ENCODE data around the gene LTBP2. TPM values are rescaled to one million over a fixed set of nuclear protein-coding genes. Genes with fewer than 3 reads are reported as not detected.

LTBP2 gene
- polyA plus RNA-seq, 1 donor from 2014 or later = 0.33 TPM

- no peaks in the 10 kb centered on the region for H4K20me1 ChIP-seq (ENCODE audit: insufficient read depth)
- H3K36me3 ChIP-seq (ENCODE audit: insufficient read depth, low read length) = no peaks in the 10 kb centered on the region
- H3K27me3 ChIP-seq (ENCODE audit: insufficient read depth, low read depth, low read length) = no peaks in the 10 kb centered on the region
- no peak overlapping the region for H2AFZ ChIP-seq (ENCODE audit: low read depth, low read length)
- no peak overlapping the region for H3K27ac ChIP-seq (ENCODE audit: low read length)
- H3K9me2 ChIP-seq (ENCODE audit: insufficient read depth, low read length) = no peaks in the 10 kb centered on the region
- no peaks in the 10 kb centered on the region for H3F3A ChIP-seq (ENCODE audit: insufficient read depth, low read length, poor library complexity, severe bottlenecking)
- TF ChIP-seq EZH2 (IDR thresholded peaks at IDR 0.05; ENCODE audit: borderline replicate concordance, insufficient read depth, low read length, poor library complexity, severe bottlenecking) (no peak), TAF1 (IDR thresholded peaks at IDR 0.05; ENCODE audit: low read depth) (no peak), POLR2AphosphoS5 (IDR thresholded peaks at IDR 0.05) (no peak), SMC3 (conservative IDR thresholded peaks at IDR 0.05; ENCODE audit: poor library complexity) (no peak), REST (IDR thresholded peaks at IDR 0.05; ENCODE audit: borderline replicate concordance) (no peak), RAD21 (conservative IDR thresholded peaks at IDR 0.05) (no peak), CTCF (IDR thresholded peaks at IDR 0.05; ENCODE audit: poor library complexity, severe bottlenecking) (no peak), MXI1 (conservative IDR thresholded peaks at IDR 0.05; ENCODE audit: poor library complexity, severe bottlenecking) (no peak), EP300 (conservative IDR thresholded peaks at IDR 0.05; ENCODE audit: poor library complexity, severe bottlenecking) (no peak)
- no peak overlapping the region for H3K4me2 ChIP-seq (ENCODE audit: low read length)
- H3K79me2 ChIP-seq (replicated peaks; ENCODE audit: insufficient read depth, low read length) = no peaks in the 10 kb centered on the region
- no peak overlapping the region for H3K4me3 ChIP-seq (ENCODE audit: low read length)
- no peak overlapping the region for H3K9ac ChIP-seq (ENCODE audit: low read length)
- no peaks in the 10 kb centered on the region for H3K9me3 ChIP-seq (ENCODE audit: low read length)
These were observed 35.1 kb upstream of the LTBP2 start for GRCh38 chr14:74647061-74647677.

GRCh38 chr14:74645756-74646470 is 33.9 kb upstream of the LTBP2 start:
- H3K9me2 ChIP-seq (ENCODE audit: insufficient read depth, low read length) = no peaks in the 10 kb centered on the region
- no peak overlapping the region for H3K4me2 ChIP-seq (ENCODE audit: low read length)

More at GRCh38 chr14:74645756-74646470, 33.9 kb upstream of the LTBP2 start:
- no peak overlapping the region for H3K4me3 ChIP-seq (ENCODE audit: low read length)
- no peaks in the 10 kb centered on the region for H3K36me3 ChIP-seq (ENCODE audit: insufficient read depth, low read length)
- no peaks in the 10 kb centered on the region for H3K79me2 ChIP-seq (replicated peaks; ENCODE audit: insufficient read depth, low read length)
- no peaks in the 10 kb centered on the region for H4K20me1 ChIP-seq (ENCODE audit: insufficient read depth)
- no peaks in the 10 kb centered on the region for H3F3A ChIP-seq (ENCODE audit: insufficient read depth, low read length, poor library complexity, severe bottlenecking)
- H3K9me3 ChIP-seq (ENCODE audit: low read length) = no peaks in the 10 kb centered on the region
- no peaks in the 10 kb centered on the region for H3K27me3 ChIP-seq (ENCODE audit: insufficient read depth, low read depth, low read length)
- TF ChIP-seq RAD21 (conservative IDR thresholded peaks at IDR 0.05) (no peak), POLR2AphosphoS5 (IDR thresholded peaks at IDR 0.05) (no peak), EP300 (conservative IDR thresholded peaks at IDR 0.05; ENCODE audit: poor library complexity, severe bottlenecking) (no peak), REST (IDR thresholded peaks at IDR 0.05; ENCODE audit: borderline replicate concordance) (no peak), MXI1 (conservative IDR thresholded peaks at IDR 0.05; ENCODE audit: poor library complexity, severe bottlenecking) (no peak), EZH2 (IDR thresholded peaks at IDR 0.05; ENCODE audit: borderline replicate concordance, insufficient read depth, low read length, poor library complexity, severe bottlenecking) (no peak), SMC3 (conservative IDR thresholded peaks at IDR 0.05; ENCODE audit: poor library complexity) (no peak), TAF1 (IDR thresholded peaks at IDR 0.05; ENCODE audit: low read depth) (no peak), CTCF (IDR thresholded peaks at IDR 0.05; ENCODE audit: poor library complexity, severe bottlenecking) (no peak)
- no peak overlapping the region for H2AFZ ChIP-seq (ENCODE audit: low read depth, low read length)
- no peak overlapping the region for H3K27ac ChIP-seq (ENCODE audit: low read length)
- no peak overlapping the region for H3K9ac ChIP-seq (ENCODE audit: low read length)

Data from neural cell (in vitro differentiated cells).